ENCODE measurements around the gene GFY. TPM values are rescaled to one million over a fixed set of nuclear protein-coding genes. Genes with fewer than 3 reads are reported as not detected.

The GFY gene
- total RNA-seq, 4 donors from 2014 or later = not detected

DNA sequence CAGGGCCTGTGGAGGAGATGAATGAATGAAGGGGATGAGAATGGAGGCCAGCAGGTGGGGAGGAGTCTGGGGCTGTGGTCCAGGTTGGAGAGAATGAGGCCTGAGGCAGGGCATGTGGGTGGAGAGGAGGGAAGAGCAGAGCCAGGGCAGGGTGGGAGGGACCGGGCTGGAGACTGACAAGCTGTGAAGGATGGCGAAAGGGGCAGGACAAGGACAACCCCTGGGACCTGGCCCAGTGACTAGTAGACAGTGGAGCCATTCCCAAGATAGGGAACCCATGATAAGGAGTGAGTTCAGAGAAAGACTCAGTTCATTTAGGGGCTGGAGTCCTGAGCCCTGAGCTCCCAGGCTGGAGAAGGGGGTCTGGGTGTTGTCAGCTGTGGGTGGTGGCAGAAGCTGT, 5.0 kb upstream of the GFY start:
- Histone ChIP-seq H3K36me3 (no peaks in the 10 kb centered on the region), H3K9me3 (no peaks in the 10 kb centered on the region), H3K4me1 (peaks cover 17 to 36% (median 24%) of the 10 kb centered on the region in 3 donors), H3K27ac (no peak overlapping the region), H3K4me3 (no peak overlapping the region), H3K27me3 (peaks cover 11 to 100% (median 33%) of the 10 kb centered on the region in 4 donors)
- no peak for DNase-seq
- 73 to 77% methylated on average over 2 of the region's 2 CpGs for WGBS, 2 donors
- TF ChIP-seq, protein P1, sequence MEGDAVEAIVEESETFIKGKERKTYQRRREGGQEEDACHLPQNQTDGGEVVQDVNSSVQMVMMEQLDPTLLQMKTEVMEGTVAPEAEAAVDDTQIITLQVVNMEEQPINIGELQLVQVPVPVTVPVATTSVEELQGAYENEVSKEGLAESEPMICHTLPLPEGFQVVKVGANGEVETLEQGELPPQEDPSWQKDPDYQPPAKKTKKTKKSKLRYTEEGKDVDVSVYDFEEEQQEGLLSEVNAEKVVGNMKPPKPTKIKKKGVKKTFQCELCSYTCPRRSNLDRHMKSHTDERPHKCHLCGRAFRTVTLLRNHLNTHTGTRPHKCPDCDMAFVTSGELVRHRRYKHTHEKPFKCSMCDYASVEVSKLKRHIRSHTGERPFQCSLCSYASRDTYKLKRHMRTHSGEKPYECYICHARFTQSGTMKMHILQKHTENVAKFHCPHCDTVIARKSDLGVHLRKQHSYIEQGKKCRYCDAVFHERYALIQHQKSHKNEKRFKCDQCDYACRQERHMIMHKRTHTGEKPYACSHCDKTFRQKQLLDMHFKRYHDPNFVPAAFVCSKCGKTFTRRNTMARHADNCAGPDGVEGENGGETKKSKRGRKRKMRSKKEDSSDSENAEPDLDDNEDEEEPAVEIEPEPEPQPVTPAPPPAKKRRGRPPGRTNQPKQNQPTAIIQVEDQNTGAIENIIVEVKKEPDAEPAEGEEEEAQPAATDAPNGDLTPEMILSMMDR (IDR thresholded peaks at IDR 0.05) = no peak
- no peak for TF ChIP-seq POLR2A (IDR thresholded peaks at IDR 0.05)
- intact Hi-C loops (cut with DNase I) = no loop called here

DNA sequence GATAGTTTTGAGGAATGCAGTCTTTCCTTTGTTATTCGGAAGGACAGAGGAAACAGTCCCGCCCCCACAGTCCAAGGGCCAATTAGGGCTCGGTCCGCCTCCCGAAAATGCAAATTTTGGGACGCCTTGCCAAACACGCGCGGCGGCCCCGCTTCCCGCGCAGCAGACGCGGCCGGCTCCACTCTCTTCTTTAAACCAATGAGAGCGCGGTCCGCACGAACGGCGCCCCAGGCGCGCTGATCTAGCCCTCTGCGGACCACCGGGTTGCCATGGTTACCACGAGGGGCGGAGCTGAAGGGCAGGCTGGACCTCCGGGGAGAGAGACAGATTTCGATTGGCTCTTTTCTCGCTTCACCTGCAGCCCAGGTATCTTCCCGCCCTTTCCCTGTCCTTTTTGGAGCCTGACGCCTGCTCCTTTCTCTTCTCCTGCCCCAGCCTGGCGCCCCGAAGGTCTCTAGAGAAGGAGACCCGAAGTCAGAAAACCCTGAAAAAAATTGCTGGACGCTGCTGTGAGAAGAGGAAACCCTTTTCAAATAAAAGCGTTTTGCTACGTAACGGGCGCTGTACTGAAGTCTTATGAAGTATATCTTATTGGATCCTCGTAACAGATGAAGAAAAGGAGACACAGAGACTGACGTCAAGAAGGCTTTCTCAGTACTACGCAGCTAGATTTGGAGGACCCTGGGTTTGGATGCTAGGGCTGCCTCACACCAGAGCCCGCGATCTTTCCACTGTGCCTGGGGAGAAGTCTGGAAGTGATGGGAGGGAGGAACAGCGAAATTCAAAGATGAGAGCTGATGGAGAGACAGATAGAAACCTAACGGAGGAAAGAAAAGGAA, 3.9 kb upstream of the GFY start:
- H3K27ac ChIP-seq = no peak overlapping the region
- peaks cover 11 to 100% (median 43%) of the 10 kb centered on the region in 4 donors for H3K27me3 ChIP-seq
- 24 to 26% methylated on average over 17 to 23 of the region's 48 CpGs for WGBS, 2 donors
- intact Hi-C loops (cut with DNase I) = no loop called here
- peaks cover 17 to 36% (median 24%) of the 10 kb centered on the region in 3 donors for H3K4me1 ChIP-seq
- H3K4me3 ChIP-seq = peak overlapping the region in 3 of 4 donors; percentile 9 to 53 (median 20)
- no peaks in the 10 kb centered on the region for H3K36me3 ChIP-seq
- no peak for DNase-seq
- TF ChIP-seq POLR2A (IDR thresholded peaks at IDR 0.05) = no peak
- TF ChIP-seq, protein P1 (IDR thresholded peaks at IDR 0.05) = no peak
- no peaks in the 10 kb centered on the region for H3K9me3 ChIP-seq

GRCh38 chr19:49421878-49422202, 3.3 kb upstream of the GFY start:
- Histone ChIP-seq H3K4me1 (peaks cover 17 to 36% (median 24%) of the 10 kb centered on the region in 3 donors), H3K9me3 (no peaks in the 10 kb centered on the region), H3K27me3 (peaks cover 11 to 100% (median 47%) of the 10 kb centered on the region in 4 donors), H3K27ac (no peak overlapping the region), H3K4me3 (no peak overlapping the region), H3K36me3 (no peaks in the 10 kb centered on the region)
- 26 to 40% methylated on average over 2 to 3 of the region's 3 CpGs for WGBS, 2 donors
- TF ChIP-seq POLR2A (IDR thresholded peaks at IDR 0.05) = no peak
- TF ChIP-seq, protein P1 (IDR thresholded peaks at IDR 0.05) = no peak
- intact Hi-C loops (cut with DNase I) = no loop called here
- DNase-seq = no peak

- intact Hi-C loops (cut with DNase I) = no loop called here
- no peak for DNase-seq
- H3K27ac ChIP-seq = no peak overlapping the region
- H3K36me3 ChIP-seq = no peaks in the 10 kb centered on the region
- H3K4me3 ChIP-seq = peak overlapping the region in 2 of 4 donors; percentile 30 to 50
- H3K27me3 ChIP-seq = peaks cover 11 to 100% (median 53%) of the 10 kb centered on the region in 4 donors
- WGBS, 2 donors = 2 to 4% methylated on average over 25 to 27 of the region's 58 CpGs
- peaks cover 17 to 36% (median 24%) of the 10 kb centered on the region in 3 donors for H3K4me1 ChIP-seq
- no peak for TF ChIP-seq POLR2A (IDR thresholded peaks at IDR 0.05)
- TF ChIP-seq, protein P1 (IDR thresholded peaks at IDR 0.05) = peak in 3 of 6 experiments; percentile 32 to 54 (median 45)
- no peaks in the 10 kb centered on the region for H3K9me3 ChIP-seq
These were observed 2.6 kb upstream of the GFY start for GRCh38 chr19:49422407-49423070.
